Limb (tissue), 2 donors: ENCODE results near the gene KDM6A.
"Not testable (repeated sequence)": the region's sequence is repeated elsewhere in the genome, so short reads cannot be mapped to it uniquely, and the experiment has no call there.

Experiments
- DNase-seq, 2 donors: peaks; one replicate each; pipeline ENCODE4 v3.0.0-alpha.2; 2016; ENCODE audit errors: extremely low spot score in 2 of 2

Gene KDM6A

DNA sequence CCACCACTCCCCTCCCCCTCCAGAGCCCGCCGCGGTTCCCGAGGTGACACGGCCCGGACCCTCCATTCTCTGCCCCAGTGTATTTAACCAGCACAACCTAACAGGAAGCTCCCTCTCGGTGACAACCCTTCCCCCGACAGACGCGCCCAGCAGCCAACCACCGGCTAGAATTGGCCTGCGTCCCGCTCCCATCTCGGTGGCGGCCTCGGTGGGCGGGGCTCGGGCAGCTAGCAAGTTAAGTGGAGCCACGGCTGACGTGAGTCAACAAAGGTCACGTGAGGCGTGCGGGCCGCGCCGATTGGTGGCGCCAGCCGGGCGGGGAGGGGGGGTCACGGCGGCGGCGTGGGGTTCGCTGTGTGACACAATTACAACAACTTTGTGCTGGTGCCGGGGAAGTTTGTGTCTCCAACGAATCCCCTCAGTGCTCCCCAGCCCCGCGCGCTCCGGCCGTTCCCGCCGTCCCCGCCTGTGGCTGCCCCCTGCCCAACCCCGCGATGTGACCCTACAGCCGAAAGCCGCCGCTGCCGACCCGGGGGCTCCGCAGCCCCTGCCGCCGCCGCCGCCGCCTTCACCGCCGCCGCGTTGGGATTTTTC, at the start of gene KDM6A:
KDM6A (plus strand) TSS at position 368 of the 594 bp plus-strand sequence. CDS start 364 bp downstream, outside the sequence.
- peak; percentile 87 to 97 for DNase-seq

DNA sequence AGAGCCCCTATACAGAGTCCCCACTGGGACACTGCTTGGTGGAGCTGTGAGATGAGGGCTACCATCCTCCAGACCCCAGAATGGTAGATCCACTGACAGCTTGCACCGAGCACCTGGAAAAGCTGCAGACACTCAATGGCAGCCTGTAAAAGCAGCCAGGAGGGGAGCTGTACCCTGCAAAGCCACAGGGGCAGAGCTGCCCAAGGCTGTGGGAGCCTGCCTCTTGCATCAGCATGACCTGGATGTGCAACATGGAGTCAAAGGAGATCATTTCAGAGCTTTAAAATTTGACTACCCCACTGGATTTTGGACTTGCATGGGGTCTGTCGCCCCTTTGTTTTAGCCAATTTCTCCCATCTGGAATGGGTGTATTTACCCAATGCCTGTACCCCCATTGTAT, 49.8 kb upstream of the KDM6A start:
- not testable (repeated sequence) for DNase-seq

DNA sequence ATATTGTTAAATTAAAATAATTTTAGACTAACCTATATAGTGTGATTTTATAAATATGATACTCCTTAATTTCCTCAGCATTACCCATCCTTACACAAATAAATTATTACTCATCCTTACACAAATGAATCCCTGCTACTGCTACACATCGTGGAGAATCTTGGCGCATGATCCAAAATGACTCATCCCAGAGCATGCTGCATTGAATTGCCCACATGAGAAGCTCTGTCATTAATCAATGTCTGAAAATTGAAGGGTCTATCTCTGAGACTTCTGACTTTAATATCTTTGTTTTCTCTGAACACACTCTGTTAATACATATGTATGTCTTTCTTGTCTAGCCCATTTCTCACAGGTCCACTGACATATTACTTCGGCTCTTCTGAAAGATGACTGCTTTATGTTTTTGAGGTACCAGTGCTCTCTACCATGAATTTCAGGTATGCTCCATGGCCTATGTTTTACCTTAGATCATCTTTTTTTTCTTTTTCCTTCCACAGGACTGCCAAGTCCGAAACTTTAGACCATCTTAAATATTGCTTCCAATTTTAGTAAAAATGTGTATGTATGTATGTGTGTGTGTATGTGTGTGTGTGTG, 44.9 kb upstream of the KDM6A start:
- DNase-seq: no peak

DNA sequence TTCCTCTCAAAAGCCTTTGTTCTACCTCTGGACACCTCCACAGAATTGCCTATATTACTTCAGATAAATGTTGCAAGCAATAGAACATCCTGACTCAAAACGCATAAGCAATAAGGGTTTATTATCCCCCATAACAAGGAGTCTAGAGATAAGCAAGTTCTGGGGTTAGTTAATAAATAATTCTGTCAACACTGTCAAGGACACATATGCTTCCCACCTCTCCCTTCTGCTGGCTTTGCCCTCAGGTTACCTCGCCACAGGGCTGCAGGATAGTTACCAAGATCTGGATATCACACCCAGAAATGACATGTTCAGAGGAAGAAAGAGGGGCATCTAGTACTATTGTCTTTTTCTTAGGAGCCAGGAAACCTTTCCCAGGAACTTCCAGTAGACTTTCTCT, 43.2 kb upstream of the KDM6A start:
- no peak for DNase-seq

DNA sequence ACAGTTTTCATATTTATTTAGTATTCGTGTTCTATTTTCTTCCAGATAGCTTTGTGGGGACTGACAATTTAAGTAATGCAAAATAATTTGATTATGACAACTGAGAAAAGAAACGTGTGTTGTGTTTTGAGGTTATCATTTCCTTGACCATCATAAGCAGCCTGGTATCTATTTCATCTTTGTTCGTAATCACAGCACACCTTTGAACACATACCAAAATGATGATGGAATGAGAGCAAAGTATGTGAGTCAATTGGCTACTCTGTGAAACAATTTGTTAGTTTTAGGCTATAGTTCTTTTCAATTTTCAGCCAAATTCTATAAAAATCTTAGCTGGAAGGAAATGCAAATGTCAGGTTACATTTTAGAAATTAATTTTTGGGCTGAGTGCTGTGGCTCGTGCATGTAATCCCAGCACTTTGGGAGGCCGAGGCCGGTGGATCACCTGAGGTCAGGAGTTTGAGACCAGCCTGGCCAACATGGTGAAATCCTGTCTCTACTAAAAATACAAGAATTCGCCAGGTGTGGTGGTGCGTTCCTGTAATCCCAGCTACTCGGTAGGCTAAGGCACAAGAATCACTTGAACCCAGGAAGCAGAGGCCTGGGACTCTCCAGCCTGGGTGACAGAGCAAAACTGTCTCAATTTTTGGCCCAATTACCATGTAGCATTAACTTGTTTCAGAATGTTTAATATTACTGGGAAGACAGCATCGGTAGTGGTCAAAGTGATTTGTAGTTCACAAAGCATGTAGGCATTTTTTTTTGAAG, 30.3 kb upstream of the KDM6A start:
- no peak for DNase-seq

DNA sequence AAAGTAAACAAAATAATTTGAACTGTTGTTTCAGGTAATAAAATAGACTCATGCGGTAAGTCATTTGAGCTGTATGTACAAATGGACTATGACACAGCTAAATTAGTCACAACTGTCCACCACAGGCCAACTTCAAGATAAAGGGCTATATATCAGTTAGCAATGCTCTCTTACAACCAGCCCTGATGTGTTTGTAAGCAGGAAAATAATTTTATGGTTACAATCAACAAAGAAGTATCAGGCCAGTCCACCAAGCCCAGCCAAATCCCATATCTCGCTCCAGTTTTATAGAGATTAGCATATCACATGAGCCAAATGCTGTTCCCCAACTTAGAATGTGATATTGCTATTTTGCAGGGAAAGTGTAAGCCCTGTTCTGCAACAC, 29.7 kb upstream of the KDM6A start:
- no peak for DNase-seq

- DNase-seq: no peak
Observed at GRCh38 chrX:44843753-44844152, 29.2 kb upstream of the KDM6A start, which contains the start of gene DUSP21. Gene DUSP21, plus strand, starts transcription at chrX:44844021. Its CDS starts 112 bp downstream, at chrX:44844133.

- no peak for DNase-seq
Observed at GRCh38 chrX:44844204-44844603, 28.8 kb upstream of the KDM6A start.

- DNase-seq: not testable (repeated sequence)
Observed at GRCh38 chrX:44850891-44851290, 22.1 kb upstream of the KDM6A start.

DNA sequence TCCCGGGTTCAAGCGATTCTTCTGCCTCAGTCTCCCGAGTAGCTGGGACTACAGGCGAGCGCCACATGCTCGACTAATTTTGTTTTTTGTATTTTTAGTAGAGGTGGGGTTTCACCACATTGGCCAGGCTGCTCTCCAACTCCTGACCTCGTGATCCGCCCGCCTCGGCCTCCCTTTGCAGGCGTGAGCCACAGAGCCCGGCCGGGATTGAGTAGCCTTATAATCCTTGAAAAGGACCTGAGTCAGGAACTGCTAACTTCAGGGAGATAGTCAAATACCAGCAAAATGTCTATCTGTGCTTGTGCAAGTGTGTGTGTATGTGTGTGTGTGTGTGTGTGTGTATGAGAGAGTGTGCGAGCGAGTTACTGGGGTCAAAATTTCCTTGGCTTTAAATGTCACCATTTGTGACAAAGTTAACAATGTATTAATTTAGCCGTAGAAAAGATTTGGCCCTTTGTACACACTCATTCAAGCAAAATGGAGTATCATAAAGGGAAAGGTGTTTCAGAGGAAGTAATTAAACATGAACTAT, 1.8 kb upstream of the KDM6A start:
- DNase-seq: no peak

DNA sequence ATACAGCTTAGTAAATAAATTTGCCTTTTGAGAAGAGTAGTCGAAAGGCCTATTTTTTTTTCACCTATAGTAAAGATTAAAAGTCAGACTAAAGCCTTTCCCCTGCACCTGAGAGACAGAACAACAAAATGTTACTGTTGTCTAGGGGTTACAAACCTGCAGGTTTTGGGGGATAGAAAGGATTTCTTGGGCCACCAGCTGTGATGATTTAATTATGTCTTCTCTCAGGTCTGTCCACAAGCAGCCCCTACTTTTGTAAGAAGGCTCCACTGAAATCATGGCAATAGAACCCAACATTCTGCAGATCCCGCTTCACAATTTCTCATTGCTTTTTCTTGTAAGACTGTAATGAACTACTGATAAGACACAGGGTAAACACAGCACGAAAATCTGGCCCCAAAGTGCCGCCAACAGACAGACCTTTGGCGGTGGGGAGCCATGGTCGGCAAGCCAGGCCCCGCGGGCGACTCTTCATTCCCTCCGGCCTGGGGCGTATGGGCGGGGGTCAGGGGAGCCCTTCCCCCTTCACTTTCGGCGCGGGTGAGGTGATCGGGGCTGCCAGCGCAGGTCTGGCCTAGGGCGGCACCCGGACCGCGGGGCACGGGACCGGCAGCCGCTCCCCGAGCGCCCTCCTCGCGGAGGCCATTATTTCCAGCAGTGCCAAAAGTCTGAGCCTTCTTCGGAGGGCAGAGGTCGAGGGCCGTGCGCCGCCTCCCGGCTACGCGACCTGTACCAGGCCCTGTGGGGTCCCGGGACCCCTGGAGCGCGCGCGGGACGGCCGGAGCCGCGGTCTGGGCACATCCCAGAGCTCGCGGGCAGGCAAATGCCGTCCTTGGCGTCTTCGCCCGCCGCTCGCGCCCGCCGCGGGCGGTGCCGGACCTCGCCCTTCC, 812 bp upstream of the KDM6A start:
- peak in 1 of 2 donors; percentile 71 for DNase-seq

- peak; percentile 18 to 71 for DNase-seq
Observed at GRCh38 chrX:44873415-44874276, 658 bp downstream of the KDM6A start.

DNA sequence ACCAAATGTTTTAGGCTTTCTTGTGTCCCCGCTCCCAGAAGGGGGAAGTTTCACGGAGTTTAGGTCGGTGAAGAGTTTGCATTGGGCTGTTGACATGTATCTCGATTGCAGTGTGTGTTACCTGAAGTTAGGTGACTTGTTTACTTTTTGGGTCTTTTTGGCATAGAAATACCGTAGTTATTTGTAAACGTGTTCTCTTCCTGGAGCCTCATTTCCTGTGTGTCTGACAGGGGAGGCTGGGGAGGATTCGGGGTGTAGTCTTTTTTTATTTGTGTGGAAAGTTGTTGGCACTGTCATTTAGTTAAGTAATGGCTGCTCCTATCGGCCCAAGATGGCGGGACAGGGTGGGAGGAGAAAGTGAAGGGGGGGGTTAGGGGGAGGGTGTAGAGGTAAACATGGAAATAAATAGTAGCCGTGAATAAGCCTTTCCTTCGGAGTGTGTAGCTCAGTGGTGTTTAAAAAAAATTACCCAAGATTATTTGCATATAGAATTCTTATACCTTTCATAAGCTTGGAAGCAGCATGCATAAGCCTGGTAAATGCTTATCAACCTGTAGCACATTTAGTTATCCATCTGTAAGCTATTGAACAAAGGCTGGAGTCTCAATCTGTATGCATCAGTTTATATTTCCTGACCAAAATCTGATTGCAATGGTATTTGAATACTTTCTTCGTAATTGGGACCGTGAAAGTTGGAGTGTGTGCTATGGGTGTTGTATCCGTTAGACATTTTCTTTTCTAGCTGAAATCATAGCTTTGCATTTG, 1.6 kb downstream of the KDM6A start:
- DNase-seq: peak; percentile 3 to 35

GRCh38 chrX:44875185-44875489, 2.1 kb downstream of the KDM6A start:
- DNase-seq: no peak

DNA sequence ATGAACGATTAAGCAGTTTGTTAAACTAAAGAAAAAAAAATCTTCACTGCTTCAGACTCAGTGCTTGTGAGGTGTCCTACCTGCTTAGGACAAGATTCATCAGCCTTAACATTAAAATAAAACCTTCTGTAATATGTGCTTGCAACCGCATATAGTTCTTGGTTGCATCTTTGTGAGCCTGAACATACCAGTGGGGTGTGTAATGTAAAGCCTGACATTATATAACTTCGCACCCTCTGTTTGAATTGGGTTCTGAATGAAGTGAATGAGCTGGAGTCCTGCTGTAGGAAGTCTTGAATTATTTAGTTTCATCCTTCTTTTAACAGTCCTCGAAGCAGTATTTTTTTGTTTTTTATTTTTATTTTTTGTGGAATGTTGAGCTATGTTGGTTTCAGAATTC, 3.1 kb downstream of the KDM6A start:
- no peak for DNase-seq

GRCh38 chrX:44876767-44877166, 3.8 kb downstream of the KDM6A start:
- DNase-seq: no peak

- DNase-seq: no peak
Observed at GRCh38 chrX:44878780-44879179, 5.8 kb downstream of the KDM6A start.

GRCh38 chrX:44881549-44881948, 8.6 kb downstream of the KDM6A start:
- DNase-seq: no peak

DNA sequence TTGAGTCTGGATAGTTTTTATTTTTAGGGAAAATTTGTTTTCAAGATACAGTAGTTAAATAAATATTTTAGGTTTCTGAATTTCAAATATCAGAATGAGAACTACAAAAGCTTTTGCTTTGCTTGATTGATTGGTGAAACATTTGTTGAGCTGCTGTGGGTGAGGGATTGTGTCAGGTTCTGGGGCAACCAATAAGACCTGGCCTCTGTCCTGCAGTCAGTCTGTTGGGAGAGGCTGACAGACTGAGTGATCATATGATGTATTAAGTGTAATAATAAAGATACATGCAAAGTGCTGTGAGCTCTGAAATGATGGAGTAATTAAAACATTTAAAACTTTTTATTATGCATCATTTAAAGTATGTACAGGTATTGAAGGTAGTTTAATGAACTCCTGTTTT, 9.6 kb downstream of the KDM6A start:
- DNase-seq: no peak

GRCh38 chrX:44884944-44885343, 12.0 kb downstream of the KDM6A start:
- DNase-seq: no peak
